8988T (cell line): ENCODE results near the gene GALR3.

ENCODE experiments used
- DNase-seq: peaks from one replicate; pipeline ENCODE4 v3.0.0; 2011

Gene GALR3

DNA sequence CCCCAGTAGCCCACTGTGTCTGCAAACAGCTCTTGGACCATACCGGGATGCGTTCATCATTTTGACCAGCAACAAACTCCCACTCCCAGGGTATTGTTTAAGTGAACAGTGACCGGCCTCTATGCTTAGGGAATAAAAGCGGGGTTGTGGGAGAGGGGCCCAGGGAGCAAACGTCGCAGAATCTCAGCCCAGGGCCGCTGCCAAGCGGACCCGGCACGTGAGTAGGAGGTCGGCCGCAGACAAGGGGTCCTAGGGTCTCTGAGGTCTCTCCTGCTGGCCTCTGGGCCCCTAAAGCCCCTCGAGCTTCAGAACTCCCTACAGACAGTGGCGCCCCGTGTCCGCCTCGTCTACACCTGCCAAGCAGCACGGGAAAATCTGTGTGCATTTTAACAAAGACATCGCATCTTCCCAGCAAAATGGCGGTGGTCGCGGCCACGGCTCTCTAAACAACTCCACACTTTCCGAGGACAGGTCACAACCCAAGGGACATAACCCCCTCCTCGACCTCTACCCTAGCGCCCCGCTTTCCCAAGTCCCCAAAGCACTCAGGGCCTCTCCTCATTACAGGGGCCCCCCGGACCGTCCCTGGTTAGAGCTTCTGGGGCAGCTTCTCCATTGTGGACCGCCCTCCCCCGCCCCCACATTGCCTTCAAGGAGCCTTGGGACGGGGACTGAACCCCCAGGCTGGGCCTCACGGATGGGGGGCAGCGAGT is 19.4 kb upstream of the GALR3 start:
- no peak for DNase-seq

DNA sequence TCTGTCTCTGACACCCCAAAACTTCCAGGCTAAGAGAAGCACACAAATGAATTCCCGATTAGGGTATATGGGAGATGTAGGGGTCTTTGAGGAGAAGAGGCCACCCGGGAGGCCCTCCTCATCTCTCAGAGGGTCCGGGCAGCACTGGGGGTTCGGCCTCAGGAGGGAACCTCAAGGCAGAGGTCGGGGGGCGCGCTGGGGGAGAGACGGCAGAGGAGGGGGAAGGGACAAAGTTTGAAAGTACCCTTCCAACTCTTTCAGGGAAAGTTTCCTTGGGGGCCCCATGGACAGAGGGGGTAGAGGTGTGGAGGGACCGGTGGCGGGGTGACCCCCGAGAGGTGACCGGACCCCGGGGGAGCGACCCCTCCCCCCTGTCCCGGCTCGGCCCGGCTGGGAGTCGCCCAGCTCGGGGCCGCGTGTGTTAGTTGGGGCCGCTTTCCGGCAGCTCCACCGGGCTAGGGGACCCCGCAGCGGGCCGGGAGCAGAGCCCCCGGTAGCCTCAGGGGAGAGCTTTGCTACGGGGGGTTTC is 18.8 kb upstream of the GALR3 start:
- DNase-seq = peak; percentile 73

DNA sequence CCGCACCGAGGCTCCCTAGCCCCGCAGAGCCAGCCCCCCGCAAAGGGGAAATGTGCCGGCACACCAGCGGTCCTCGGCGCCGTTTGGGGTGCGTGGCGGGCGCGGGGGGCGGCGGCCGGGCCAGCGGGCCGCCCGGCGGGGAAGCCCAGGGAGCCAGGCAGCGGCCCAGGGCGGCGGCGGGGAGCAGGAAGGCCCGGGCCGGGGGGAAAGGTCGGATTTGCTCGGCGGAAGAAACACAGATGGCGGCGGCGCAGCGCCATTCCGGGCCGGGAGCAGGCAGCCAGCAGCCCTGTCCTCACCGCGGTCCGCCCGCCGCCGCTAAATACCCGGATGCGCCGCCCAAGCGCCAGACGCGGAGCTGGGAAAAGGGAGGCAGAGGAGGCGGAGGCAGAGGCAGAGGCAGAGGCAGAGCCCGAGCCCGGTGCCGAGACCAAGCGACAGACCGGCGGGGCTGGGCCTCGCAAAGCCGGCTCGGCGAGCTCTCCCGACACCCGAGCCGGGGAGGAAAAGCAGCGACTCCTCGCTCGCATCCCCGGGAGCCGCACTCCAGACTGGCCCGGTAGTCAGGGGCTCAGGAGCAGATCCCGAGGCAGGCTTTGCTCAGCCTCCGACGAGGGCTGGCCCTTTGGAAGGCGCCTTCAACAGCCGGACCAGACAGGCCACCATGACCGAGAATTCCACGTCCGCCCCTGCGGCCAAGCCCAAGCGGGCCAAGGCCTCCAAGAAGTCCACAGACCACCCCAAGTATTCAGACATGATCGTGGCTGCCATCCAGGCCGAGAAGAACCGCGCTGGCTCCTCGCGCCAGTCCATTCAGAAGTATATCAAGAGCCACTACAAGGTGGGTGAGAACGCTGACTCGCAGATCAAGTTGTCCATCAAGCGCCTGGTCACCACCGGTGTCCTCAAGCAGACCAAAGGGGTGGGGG is 18.0 kb upstream of the GALR3 start:
- DNase-seq = peak; percentile 96

DNA sequence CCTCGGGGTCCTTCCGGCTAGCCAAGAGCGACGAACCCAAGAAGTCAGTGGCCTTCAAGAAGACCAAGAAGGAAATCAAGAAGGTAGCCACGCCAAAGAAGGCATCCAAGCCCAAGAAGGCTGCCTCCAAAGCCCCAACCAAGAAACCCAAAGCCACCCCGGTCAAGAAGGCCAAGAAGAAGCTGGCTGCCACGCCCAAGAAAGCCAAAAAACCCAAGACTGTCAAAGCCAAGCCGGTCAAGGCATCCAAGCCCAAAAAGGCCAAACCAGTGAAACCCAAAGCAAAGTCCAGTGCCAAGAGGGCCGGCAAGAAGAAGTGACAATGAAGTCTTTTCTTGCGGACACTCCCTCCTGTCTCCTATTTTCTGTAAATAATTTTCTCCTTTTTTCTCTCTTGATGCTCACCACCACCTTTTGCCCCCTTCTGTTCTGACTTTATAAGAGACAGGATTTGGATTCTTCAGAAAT is 17.3 kb upstream of the GALR3 start:
- no peak for DNase-seq

DNA sequence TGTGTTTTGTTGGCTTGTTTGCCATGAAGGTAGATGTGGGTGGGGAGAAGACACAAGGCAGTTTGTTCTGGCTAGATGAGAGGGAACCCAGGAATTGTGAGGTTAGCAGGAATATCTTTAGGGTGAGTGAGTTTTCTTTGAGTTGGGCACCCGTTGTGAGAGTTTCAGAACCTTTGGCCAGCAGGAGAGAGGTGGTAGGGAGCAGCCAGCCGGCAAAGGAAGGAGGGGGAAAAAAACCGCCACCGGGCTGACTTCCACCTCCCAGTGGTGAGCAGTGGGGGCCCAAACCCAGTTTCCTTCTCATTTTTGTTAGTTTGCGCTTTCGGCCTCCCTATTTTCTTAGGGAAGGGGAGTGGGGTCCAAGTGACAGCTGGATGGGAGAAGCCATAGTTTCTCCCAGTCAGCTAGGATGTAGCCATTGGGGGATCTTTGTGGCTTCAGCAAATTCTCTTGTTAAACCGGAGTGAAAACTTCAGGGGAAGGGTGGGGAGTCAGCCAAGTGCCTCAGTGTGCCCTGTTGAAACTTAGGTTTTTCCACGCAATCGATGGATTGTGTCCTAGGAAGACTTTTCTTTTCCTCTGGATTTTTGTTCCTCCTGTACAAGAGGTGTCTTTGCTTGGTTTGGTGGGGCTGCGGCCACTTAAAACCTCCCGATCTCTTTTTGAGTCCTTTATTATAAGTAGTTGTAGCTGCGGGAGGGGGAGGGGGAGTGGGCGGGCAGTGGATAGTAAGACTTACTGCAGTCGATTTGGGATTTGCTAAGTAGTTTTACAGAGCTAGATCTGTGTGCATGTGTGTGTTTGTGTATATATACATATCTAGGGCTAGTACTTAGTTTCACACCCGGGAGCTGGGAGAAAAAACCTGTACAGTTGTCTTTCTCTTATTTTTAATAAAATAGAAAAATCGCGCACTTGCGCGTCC is 16.5 kb upstream of the GALR3 start:
- no peak for DNase-seq

DNA sequence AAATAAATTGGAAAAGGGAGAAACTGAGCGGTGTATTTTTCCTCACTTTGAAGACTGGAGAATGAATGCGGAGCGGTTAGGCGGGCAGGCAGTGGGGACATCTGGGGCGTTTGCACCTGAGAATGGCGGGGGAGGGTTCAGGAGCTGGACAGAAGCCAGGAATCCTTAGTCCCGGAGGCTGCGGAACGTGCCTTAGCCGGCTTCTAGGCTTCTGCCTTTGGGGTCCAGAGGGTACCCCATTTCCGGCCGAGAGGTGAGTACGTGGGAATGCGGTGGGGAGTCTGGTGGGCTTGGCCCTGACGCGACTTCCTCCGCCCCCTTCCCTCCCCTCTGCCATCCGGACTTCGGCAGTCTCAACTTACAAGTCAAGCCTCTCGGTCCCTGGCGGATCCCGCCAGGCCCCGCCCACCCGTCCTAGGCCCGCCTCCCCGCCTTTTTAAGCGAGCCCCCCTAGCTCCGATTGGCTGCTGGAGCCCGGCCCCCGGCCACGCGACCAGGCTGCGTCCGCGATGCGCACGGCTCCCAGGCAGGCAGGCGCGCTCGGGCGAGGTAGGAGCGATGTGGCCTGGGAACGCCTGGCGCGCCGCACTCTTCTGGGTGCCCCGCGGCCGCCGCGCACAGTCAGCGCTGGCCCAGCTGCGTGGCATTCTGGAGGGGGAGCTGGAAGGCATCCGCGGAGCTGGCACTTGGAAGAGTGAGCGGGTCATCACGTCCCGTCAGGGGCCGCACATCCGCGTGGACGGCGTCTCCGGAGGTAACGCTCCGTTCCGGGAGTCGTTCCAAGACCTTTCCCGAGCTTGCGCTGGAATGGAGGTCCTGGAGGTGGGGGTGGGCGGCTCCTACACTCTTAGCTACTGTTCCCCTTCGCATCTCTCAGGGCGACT is 15.5 kb upstream of the GALR3 start, which contains the start of gene GCAT:
Gene GCAT (plus strand): TSS at position 525 of the 884 bp plus-strand sequence. CDS start 34 bp downstream, at position 559.
- DNase-seq = peak; percentile 91

DNA sequence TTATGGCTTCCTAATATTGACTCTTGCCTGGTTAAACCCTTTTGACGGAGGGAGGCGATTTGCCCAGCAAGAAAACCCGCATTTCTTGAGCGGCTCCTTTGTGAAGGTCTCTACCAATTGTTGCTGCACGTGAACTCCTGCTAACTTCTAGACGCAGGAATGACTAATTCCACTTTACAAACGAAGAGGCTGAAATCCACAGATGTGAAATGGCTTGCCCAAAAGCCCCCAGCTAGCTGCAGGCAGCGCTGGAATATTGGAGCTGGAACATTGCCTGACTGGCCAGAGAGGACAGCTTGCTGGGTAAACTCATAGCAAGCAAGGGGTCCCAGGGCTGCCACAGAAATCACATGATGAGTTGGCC is 14.9 kb upstream of the GALR3 start:
- no peak for DNase-seq

DNA sequence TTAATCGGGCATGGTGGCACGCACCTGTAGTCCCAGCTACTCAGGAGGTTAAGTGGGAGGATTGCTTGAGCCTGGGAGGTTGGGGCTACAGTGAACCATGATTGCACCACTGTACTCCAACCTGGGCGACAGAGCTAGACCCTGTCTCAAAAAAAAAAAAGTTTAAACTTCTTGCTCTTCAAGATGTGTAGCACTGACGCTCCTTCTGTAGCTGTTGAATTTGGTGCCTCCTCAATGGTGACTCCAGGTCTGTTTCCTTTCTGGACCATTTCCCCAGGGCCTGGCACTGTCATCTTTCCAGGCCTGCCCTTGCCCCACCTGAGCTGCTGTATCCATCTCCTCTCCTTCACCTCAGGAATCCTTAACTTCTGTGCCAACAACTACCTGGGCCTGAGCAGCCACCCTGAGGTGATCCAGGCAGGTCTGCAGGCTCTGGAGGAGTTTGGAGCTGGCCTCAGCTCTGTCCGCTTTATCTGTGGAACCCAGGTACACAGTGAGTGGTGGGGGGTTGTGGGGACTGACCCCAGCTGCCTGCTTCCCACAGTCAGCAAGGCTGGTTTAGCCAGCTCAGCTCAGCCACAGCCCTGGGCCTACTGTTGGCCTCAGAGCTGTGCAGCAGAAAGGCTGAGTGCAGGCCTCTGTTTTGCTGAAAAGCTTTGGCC is 13.4 kb upstream of the GALR3 start:
- DNase-seq = no peak

DNA sequence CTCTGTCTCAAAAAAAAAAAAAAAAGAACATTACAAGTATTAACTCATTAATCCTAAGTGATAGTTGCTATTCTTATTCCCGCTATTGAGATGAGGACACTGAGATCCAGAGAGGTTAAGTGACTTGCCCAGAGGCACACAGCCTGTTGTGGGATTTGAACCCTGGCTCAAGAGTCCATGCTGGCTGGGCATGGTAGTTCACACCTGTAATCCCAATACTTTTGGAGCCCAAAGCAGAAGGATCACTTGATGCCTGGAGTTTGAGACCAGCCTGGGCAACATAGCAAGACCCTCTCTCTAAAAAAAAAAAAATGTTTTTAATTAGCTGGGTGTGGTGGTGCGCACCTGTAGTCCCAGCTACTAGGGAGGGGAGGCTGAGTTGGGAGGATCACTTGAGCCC is 11.3 kb upstream of the GALR3 start:
- DNase-seq = no peak

DNA sequence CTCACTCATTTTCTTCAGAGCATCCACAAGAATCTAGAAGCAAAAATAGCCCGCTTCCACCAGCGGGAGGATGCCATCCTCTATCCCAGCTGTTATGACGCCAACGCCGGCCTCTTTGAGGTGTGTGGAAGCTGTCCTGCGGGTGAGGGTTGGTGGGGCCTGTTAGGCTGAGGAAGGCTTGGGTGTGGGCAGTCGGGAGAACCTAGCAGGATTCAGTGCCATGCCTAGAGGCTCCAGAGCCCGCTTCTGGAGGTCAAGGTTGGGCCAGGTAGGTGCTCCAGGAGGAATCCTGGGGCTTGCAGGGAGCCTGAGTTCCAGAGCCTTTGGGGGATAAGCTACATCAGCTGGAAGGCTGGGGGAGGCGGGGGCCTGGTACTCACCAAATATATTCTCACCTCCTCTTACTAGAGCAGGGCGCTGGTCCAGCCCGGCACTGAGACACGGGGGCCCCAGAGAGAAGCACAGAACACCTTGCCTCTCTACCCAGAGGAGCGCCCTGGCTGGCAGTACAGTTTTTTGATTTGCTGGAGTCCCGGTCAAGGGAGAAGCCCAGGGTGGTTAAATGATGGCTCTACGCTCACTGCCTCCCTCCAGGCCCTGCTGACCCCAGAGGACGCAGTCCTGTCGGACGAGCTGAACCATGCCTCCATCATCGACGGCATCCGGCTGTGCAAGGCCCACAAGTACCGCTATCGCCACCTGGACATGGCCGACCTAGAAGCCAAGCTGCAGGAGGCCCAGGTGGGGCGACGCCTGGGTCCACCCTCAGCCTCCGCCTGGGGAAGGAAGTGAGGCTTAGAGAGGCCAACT is 10.1 kb upstream of the GALR3 start:
- no peak for DNase-seq

DNA sequence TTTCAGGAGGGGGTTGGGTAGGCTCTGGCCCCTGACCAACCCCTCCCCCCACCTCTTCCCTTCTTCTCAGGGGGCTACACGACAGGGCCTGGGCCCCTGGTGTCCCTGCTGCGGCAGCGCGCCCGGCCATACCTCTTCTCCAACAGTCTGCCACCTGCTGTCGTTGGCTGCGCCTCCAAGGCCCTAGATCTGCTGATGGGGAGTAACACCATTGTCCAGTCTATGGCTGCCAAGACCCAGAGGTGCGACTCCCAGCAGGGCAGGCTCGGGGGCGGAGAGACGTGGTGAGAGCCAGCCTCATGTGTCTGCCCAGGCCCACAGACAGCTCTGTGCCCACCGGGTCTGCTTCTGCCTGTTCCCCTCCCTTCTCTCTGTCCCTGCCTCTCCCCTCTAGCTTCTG is 7.6 kb upstream of the GALR3 start:
- no peak for DNase-seq

DNA sequence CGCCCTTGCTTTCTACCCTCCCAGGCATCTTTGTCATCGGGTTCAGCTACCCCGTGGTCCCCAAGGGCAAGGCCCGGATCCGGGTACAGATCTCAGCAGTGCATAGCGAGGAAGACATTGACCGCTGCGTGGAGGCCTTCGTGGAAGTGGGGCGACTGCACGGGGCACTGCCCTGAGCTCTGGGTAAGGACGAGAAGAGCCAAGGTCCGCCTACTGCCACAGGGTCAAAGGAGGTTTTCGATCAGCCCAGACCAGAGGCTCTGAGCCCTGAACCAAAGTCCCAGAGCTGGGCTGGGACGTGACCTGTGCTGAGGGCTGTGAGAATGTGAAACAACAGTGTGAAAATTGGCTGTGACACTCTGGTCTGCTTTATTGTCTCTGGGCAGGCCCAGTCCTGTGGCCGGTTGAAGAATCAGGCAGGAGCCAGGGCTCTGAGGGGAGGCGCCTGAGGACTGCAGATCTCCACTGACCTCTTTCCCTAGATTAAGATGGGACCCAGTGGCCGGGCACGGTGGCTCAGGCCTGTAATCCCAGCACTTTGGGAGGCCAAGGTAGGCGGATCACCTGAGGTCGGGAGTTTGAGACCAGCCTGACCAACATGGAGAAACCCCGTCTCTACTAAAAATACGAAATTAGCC is 6.5 kb upstream of the GALR3 start:
- no peak for DNase-seq

DNA sequence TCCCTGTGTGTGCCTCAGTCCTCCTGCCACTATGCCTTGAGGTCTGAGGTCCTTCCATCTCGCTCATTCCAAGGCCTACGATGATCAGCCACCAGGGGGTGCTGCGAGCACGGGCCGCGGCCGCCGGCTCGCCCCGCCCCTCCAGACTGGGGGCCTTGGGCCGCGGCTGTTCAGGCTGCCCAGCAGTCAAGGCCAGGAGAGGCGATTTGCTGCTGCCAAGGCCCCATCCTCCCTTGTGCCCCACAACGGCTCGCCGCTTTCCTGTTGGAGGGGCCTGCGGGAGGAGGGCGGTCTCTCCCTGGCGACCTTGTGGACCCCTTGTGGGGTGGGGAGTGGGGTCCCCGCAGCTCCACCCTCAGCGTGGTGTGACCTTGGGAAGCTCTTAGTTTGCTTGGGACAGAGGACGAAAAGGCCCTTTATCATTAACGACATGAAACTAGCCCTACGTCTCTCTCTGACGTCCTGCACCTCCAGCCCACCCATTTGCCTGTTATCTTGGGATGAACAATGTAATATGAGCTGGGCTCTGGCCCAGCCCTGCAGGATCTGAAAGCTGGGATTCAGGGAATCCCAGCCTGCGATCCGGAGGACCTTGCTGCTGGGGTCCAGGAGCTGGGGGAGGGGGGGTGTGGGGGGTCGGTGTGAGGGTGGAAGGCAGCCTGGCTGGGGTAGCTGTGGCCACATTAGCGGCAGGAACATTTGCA is 5.3 kb upstream of the GALR3 start:
- DNase-seq = peak; percentile 95

DNA sequence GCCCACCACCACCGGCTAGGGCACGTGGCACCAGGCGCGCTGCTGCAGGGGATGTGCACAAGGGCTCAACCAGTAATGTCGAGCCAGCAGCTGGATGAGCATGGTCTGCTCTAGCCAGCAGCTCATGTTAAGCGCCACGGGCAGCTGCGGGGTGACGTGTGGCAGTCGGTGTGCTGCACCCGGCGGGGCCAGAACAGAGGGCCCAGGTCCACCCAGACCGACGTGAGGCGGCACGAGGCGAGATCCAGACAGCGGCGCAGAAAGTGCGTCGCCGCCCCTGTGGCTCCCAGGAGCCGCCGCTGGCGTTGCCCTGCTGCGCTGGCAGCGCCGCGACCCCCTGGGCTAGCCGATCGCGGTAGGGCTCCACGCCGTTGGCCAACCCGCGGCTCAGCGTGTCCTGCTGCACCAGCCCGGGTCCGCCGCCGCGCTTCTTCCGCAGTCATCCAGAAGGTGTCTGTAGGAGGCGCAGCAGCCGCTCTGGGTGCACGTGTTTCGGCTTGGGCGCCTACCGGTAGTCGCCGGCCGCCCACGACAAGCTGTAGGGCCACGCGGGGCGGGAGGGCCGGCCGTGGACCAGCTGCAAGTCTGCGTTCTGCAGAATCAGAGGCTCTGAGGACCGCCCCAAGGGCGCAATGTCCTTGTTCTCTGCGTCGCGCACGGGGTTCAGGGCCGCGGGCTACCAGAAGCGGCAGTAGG is 4.6 kb upstream of the GALR3 start:
- no peak for DNase-seq

DNA sequence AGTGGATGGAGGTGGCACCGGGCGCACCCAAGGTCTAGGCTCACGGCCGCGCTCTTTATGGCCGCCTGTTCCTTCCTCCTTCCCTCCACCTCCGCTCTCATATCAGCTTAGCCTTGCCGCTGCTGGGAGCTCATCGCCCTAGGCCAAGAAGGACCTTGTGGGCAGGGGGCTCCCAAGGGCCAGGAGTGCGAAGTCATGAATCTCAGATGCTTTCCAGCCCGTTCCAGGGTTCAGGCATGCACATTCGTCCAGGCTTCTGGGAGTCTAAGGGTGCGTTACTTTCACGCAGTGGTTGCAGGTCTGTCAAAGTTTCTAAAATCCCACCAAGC is 4.1 kb upstream of the GALR3 start:
- DNase-seq = no peak

DNA sequence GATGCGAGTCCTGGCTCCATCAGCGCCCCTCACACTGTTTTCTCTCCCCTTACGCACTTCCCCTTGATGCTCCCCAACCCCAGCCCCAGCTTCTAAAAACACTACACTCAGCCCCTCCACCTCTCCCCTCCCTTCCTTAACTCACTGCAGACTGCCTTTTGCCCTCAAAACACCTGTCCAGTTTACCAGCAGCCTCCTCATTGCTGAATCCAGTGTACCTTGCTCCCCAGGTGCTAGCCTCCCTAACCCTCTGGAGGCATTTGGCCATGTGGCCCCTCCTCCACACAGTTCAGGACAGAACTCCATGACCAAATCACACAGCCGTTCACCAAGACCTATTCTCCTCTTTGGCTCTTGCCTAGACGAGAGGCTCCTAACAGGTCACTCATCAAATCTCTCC is 2.8 kb upstream of the GALR3 start:
- DNase-seq = no peak

DNA sequence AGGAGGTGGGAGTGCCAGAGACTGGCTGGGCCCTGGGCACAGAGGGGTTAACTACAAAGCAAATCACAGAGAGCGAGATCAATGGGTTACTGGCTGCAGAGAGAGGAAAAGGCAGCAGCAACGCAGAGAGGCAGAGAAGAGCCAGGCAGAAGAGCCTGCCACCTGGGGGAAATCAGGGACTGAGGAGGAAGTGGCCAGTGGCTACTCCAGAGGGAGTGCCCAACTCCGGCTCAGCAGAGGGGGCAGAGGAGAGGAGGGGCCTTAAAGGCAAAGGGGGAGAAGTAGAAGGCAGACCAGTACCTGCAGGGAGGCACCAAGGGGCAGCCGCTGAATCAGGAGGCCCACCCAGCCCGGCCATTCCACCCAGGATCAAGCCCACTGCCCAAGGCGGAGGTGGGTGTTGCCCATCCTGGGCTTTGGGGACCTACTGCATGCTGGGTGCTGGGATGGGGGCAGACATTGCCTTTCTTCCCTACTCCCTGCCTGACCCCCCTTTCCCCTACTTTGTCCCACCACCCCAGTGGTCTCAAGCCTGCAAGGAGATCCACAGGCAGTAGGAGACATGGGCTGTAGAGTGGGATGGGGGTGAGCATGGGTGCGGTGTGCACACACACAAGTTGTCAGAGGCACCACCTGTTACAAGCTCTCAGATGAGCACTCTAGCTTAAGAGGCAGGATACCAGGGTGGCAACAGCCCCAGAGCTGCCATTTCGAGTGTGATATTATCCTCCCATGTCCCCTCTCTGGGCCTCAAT is 926 bp upstream of the GALR3 start:
- no peak for DNase-seq
